MG63 (cell line): ENCODE measurements around the gene TBXAS1. TPM values are rescaled to one million over a fixed set of nuclear protein-coding genes. Genes with fewer than 3 reads are reported as not detected.
"Not testable (repeated sequence)": the region's sequence is repeated elsewhere in the genome, so short reads cannot be mapped to it uniquely, and the experiment has no call there.

Experiments
- DNase-seq: peaks from one replicate; pipeline ENCODE4 v3.0.0-alpha.2; 2020
- H3K27me3 ChIP-seq: fragments of 250-450 bp; sonication (Bioruptor Pico); 2 replicates; pipeline ENCODE4 v1.5.1; 2020; ENCODE audit warnings: mild to moderate bottlenecking, moderate library complexity
- H3K36me3 ChIP-seq: fragments of 250-450 bp; sonication (Bioruptor Pico); 2 replicates; pipeline ENCODE4 v1.5.1; 2020; ENCODE audit warnings: mild to moderate bottlenecking, moderate library complexity
- H3K4me3 ChIP-seq: fragments of 250-450 bp; sonication (Bioruptor Pico); 2 replicates; pipeline ENCODE4 v1.5.1; 2020; ENCODE audit warnings: mild to moderate bottlenecking, moderate library complexity
- H3K9me3 ChIP-seq: fragments of 250-450 bp; sonication (Bioruptor Pico); 2 replicates; pipeline ENCODE4 v1.5.1; 2020; ENCODE audit warnings: mild to moderate bottlenecking, moderate library complexity
- total RNA-seq: library from RNA; depleted of rRNA; stranded (reverse); fragments of >200 nt; shearing (Covaris generic); gene quantifications from 2 replicates; pipeline ENCODE4 v1.2.3, GENCODE V29; 2014; ENCODE audit warnings: low replicate concordance

TBXAS1 gene
- total RNA-seq, 1 experiment from 2014 or later, result 0.56 TPM

GRCh38 chr7:139820089-139820488, 9.0 kb upstream of the TBXAS1 start:
- H3K9me3 ChIP-seq, result no peaks in the 10 kb centered on the region
- no peaks in the 10 kb centered on the region for H3K27me3 ChIP-seq
- no peak overlapping the region for H3K4me3 ChIP-seq
- no peaks in the 10 kb centered on the region for H3K36me3 ChIP-seq
- DNase-seq, result no peak

GRCh38 chr7:139821349-139822105, 7.5 kb upstream of the TBXAS1 start:
- Histone ChIP-seq H3K36me3 (no peaks in the 10 kb centered on the region), H3K27me3 (no peaks in the 10 kb centered on the region), H3K9me3 (no peaks in the 10 kb centered on the region), H3K4me3 (no peak overlapping the region)
- no peak for DNase-seq

GRCh38 chr7:139822855-139823254, 6.2 kb upstream of the TBXAS1 start:
- no peak for DNase-seq
- H3K4me3 ChIP-seq, result no peak overlapping the region
- H3K9me3 ChIP-seq, result no peaks in the 10 kb centered on the region
- H3K36me3 ChIP-seq, result no peaks in the 10 kb centered on the region
- H3K27me3 ChIP-seq, result no peaks in the 10 kb centered on the region

- no peaks in the 10 kb centered on the region for H3K27me3 ChIP-seq
- no peak overlapping the region for H3K4me3 ChIP-seq
- H3K9me3 ChIP-seq, result no peaks in the 10 kb centered on the region
- DNase-seq, result no peak
- H3K36me3 ChIP-seq, result no peaks in the 10 kb centered on the region
These were observed 5.0 kb upstream of the TBXAS1 start for GRCh38 chr7:139823959-139824521.

- no peaks in the 10 kb centered on the region for H3K36me3 ChIP-seq
- no peaks in the 10 kb centered on the region for H3K9me3 ChIP-seq
- no peaks in the 10 kb centered on the region for H3K27me3 ChIP-seq
- no peak overlapping the region for H3K4me3 ChIP-seq
- peak; percentile 24 for DNase-seq
These were observed 3.3 kb upstream of the TBXAS1 start for GRCh38 chr7:139825666-139826290.

GRCh38 chr7:139827042-139827441, 2.0 kb upstream of the TBXAS1 start:
- Histone ChIP-seq H3K36me3 (no peaks in the 10 kb centered on the region), H3K4me3 (no peak overlapping the region), H3K27me3 (no peaks in the 10 kb centered on the region), H3K9me3 (no peaks in the 10 kb centered on the region)
- no peak for DNase-seq

- DNase-seq, result no peak
- Histone ChIP-seq H3K36me3 (no peaks in the 10 kb centered on the region), H3K27me3 (no peaks in the 10 kb centered on the region), H3K9me3 (no peaks in the 10 kb centered on the region), H3K4me3 (no peak overlapping the region)
These were observed 618 bp upstream of the TBXAS1 start for GRCh38 chr7:139828446-139828845.

- Histone ChIP-seq H3K9me3 (no peaks in the 10 kb centered on the region), H3K27me3 (no peaks in the 10 kb centered on the region), H3K4me3 (no peak overlapping the region), H3K36me3 (no peaks in the 10 kb centered on the region)
- DNase-seq, result no peak
These were observed 682 bp downstream of the TBXAS1 start for GRCh38 chr7:139829775-139830117.

GRCh38 chr7:139830292-139830691, 1.2 kb downstream of the TBXAS1 start:
- no peaks in the 10 kb centered on the region for H3K27me3 ChIP-seq
- no peaks in the 10 kb centered on the region for H3K9me3 ChIP-seq
- H3K36me3 ChIP-seq, result no peaks in the 10 kb centered on the region
- DNase-seq, result no peak
- no peak overlapping the region for H3K4me3 ChIP-seq

- no peak for DNase-seq
- no peaks in the 10 kb centered on the region for H3K27me3 ChIP-seq
- H3K36me3 ChIP-seq, result no peaks in the 10 kb centered on the region
- no peaks in the 10 kb centered on the region for H3K9me3 ChIP-seq
- no peak overlapping the region for H3K4me3 ChIP-seq
These were observed 1.9 kb downstream of the TBXAS1 start for GRCh38 chr7:139830782-139831501.

- not testable (repeated sequence) for H3K27me3 ChIP-seq
These were observed 6.8 kb downstream of the TBXAS1 start for GRCh38 chr7:139835848-139836247.

GRCh38 chr7:139837291-139837690, 8.2 kb downstream of the TBXAS1 start:
- H3K36me3 ChIP-seq, DNase-seq, H3K27me3 ChIP-seq, H3K4me3 ChIP-seq, H3K9me3 ChIP-seq: not testable (repeated sequence)

More at GRCh38 chr7:139835848-139836247, 6.8 kb downstream of the TBXAS1 start:
- not testable (repeated sequence) for H3K4me3 ChIP-seq, H3K9me3 ChIP-seq, DNase-seq, H3K36me3 ChIP-seq

GRCh38 chr7:139838276-139838675, 9.2 kb downstream of the TBXAS1 start:
- H3K36me3 ChIP-seq, result no peaks in the 10 kb centered on the region
- no peak for DNase-seq
- H3K9me3 ChIP-seq, result no peaks in the 10 kb centered on the region
- H3K27me3 ChIP-seq, result no peaks in the 10 kb centered on the region
- H3K4me3 ChIP-seq, result no peak overlapping the region

- H3K9me3 ChIP-seq, result no peaks in the 10 kb centered on the region
- H3K4me3 ChIP-seq, result no peak overlapping the region
- DNase-seq, result no peak
- no peaks in the 10 kb centered on the region for H3K27me3 ChIP-seq
- no peaks in the 10 kb centered on the region for H3K36me3 ChIP-seq
These were observed 9.8 kb downstream of the TBXAS1 start for GRCh38 chr7:139838876-139839275.

GRCh38 chr7:139840776-139841175, 11.7 kb downstream of the TBXAS1 start:
- Histone ChIP-seq H3K27me3 (no peaks in the 10 kb centered on the region), H3K9me3 (no peaks in the 10 kb centered on the region), H3K4me3 (no peak overlapping the region), H3K36me3 (no peaks in the 10 kb centered on the region)
- no peak for DNase-seq

- Histone ChIP-seq H3K27me3 (no peaks in the 10 kb centered on the region), H3K36me3 (no peaks in the 10 kb centered on the region), H3K4me3 (no peak overlapping the region), H3K9me3 (no peaks in the 10 kb centered on the region)
- DNase-seq, result no peak
These were observed 13.5 kb downstream of the TBXAS1 start for GRCh38 chr7:139842401-139843210.

GRCh38 chr7:139843211-139843537, 14.1 kb downstream of the TBXAS1 start:
- H3K9me3 ChIP-seq, H3K27me3 ChIP-seq, H3K4me3 ChIP-seq, DNase-seq, H3K36me3 ChIP-seq: not testable (repeated sequence)
